Stomach (tissue), 9 donors: Measurements from ENCODE around the gene AGTR1. TPM values are rescaled to one million over a fixed set of nuclear protein-coding genes. Genes with fewer than 3 reads are reported as not detected.

Experiments used
- DNase-seq, 2 donors: peaks; one replicate each; pipeline versions ENCODE4 v3.0.0 to v3.0.0-alpha.2; 2013 to 2019
- H3K27ac ChIP-seq, 5 donors: fragments of 200-600 bp in 4 of 5; sonication (generic) in 4 of 5; one replicate each; pipeline ENCODE4 v1.5.1; 2013 to 2019; ENCODE audit warnings: mild to moderate bottlenecking in 1 of 5, moderate library complexity in 1 of 5
- H3K27me3 ChIP-seq, 3 donors: fragments of 200-600 bp; sonication (generic); one replicate each; pipeline ENCODE4 v1.5.1; 2017 to 2019; ENCODE audit warnings: mixed run types in 1 of 3
- H3K36me3 ChIP-seq, 4 donors: fragments of 200-600 bp; sonication (generic); 1 replicate in 3 of 4; 2 replicates in 1 of 4; pipeline ENCODE4 v1.5.1; 2016 to 2019
- H3K4me1 ChIP-seq, 4 donors: fragments of 200-600 bp; sonication (generic); one replicate each; pipeline ENCODE4 v1.5.1; 2016 to 2019
- H3K4me3 ChIP-seq, 4 donors: fragments of 200-600 bp; sonication (generic) in 3 of 4; one replicate each; pipeline ENCODE4 v1.5.1; 2016 to 2019; ENCODE audit warnings: mild to moderate bottlenecking in 1 of 4
- H3K9me3 ChIP-seq, 4 donors: fragments of 200-600 bp; sonication (generic); one replicate each; pipeline ENCODE4 v1.5.1; 2016 to 2019
- CTCF ChIP-seq, 7 experiments: fragments of 450-650 bp in 4 of 7; fragments of 200-600 bp in 3 of 7; sonication (generic) in 3 of 7; IDR thresholded peaks; one replicate each; pipeline ENCODE4 v1.5.1; 2016 to 2019; ENCODE audit warnings: antibody characterized with exemption in 7 of 7, control low read depth in 2 of 7, mild to moderate bottlenecking in 1 of 7
- EP300 ChIP-seq: sonication (generic); formaldehyde crosslinking; IDR thresholded peaks from one replicate; pipeline ENCODE4 v1.6.1; 2017; ENCODE audit warnings: antibody characterized with exemption
- POLR2A ChIP-seq, 4 donors: fragments of 450-650 bp; IDR thresholded peaks; one replicate each; pipeline ENCODE4 v1.6.1; 2016; ENCODE audit warnings: antibody characterized with exemption in 4 of 4, control low read depth in 2 of 4, mild to moderate bottlenecking in 1 of 4, moderate library complexity in 1 of 4
- POLR2AphosphoS5 ChIP-seq, 3 donors: sonication (generic); formaldehyde crosslinking; IDR thresholded peaks; one replicate each; pipeline ENCODE4 v1.6.1; 2016; ENCODE audit warnings: antibody characterized with exemption in 3 of 3
- WGBS, 5 donors: extraction: QIAGEN DNeasy Blood & Tissue Kit in 3 of 5; methylation state at CpG; one replicate each; pipeline versions ENCODE4 v1.1.5 to v1.1.7; 2013 to 2018; 5-methylcytosine and 5-hydroxymethylcytosine counted together
- intact Hi-C: fragments of 100-400 bp; cut with DNase I; formaldehyde crosslinking; loops from one replicate; pipeline ENCODE4 v1.15.1; 2023; ENCODE audit warnings: low total_unique reads
- polyA plus RNA-seq, 3 donors: library from polyadenylated mRNA; stranded (reverse); fragments of 200-250 nt; gene quantifications; one replicate each; pipeline ENCODE4 v1.2.3, GENCODE V29; 2013
- total RNA-seq, 5 donors: library from RNA; depleted of rRNA; stranded (reverse); fragments of >200 nt; gene quantifications; one replicate each; pipeline versions ENCODE4 v1.1.0 to v1.2.3, GENCODE V29; 2014 to 2016
- donor health status: healthy with polysubstance abuse.
- donor health status: Bipolar disorder and iron deficiency.
- donor health status: healthy.

Gene AGTR1
- total and polyA plus RNA-seq, 8 donors = 0.25 to 11.0 (median 3.6) TPM

- intact Hi-C loops = no loop called here
- H3K4me1 ChIP-seq = no peaks in the 10 kb centered on the region
- H3K27me3 ChIP-seq = no peaks in the 10 kb centered on the region
- no peak overlapping the region for H3K4me3 ChIP-seq
- no peaks in the 10 kb centered on the region for H3K36me3 ChIP-seq
- 49 to 60% (median 57%) methylated on average over 3 of the region's 3 CpGs for WGBS, 5 donors
- DNase-seq = no peak
- TF ChIP-seq CTCF (IDR thresholded peaks at IDR 0.05) = no peak
- no peak for TF ChIP-seq POLR2A (IDR thresholded peaks at IDR 0.05)
- no peak for TF ChIP-seq POLR2AphosphoS5 (IDR thresholded peaks at IDR 0.05)
- no peak for TF ChIP-seq EP300
- no peaks in the 10 kb centered on the region for H3K9me3 ChIP-seq
- no peak overlapping the region for H3K27ac ChIP-seq
Observed at GRCh38 chr3:148682997-148683396, 14.7 kb upstream of the AGTR1 start.

- Histone ChIP-seq H3K27ac (no peak overlapping the region), H3K4me3 (no peak overlapping the region), H3K9me3 (peaks cover 0 to 3% (median 0%) of the 10 kb centered on the region in 4 donors), H3K36me3 (no peaks in the 10 kb centered on the region), H3K27me3 (peaks cover 0 to 29% (median 8%) of the 10 kb centered on the region in 3 donors), H3K4me1 (peaks cover 0 to 12% (median 10%) of the 10 kb centered on the region in 4 donors)
- WGBS, 5 donors = 53 to 69% (median 55%) methylated on average over 1 of the region's 1 CpG
- no peak for DNase-seq
- no peak for TF ChIP-seq CTCF (IDR thresholded peaks at IDR 0.05)
- TF ChIP-seq EP300 = no peak
- TF ChIP-seq POLR2A (IDR thresholded peaks at IDR 0.05) = no peak
- TF ChIP-seq POLR2AphosphoS5 (IDR thresholded peaks at IDR 0.05) = no peak
- intact Hi-C loops = no loop called here
Observed at GRCh38 chr3:148694116-148694515, 3.6 kb upstream of the AGTR1 start.

- peaks cover 0 to 34% (median 8%) of the 10 kb centered on the region in 3 donors for H3K27me3 ChIP-seq
- WGBS, 5 donors = 38 to 49% (median 45%) methylated on average over 17 of the region's 17 CpGs
- no peaks in the 10 kb centered on the region for H3K36me3 ChIP-seq
- H3K27ac ChIP-seq = peak overlapping the region in 4 of 5 donors; percentile 38 to 82 (median 62)
- DNase-seq = peak in 1 of 2 donors; percentile 28
- H3K4me3 ChIP-seq = peak overlapping the region; percentile 49 to 61 (median 55)
- intact Hi-C loops = no loop called here
- TF ChIP-seq POLR2A (IDR thresholded peaks at IDR 0.05) (no peak), EP300 (no peak), CTCF (IDR thresholded peaks at IDR 0.05) (no peak), POLR2AphosphoS5 (IDR thresholded peaks at IDR 0.05) (no peak)
- peaks cover 0 to 3% (median 0%) of the 10 kb centered on the region in 4 donors for H3K9me3 ChIP-seq
- H3K4me1 ChIP-seq = peaks cover 0 to 12% (median 10%) of the 10 kb centered on the region in 4 donors
Observed at GRCh38 chr3:148698190-148698810, 597 bp downstream of the AGTR1 start.

- H3K9me3 ChIP-seq = no peaks in the 10 kb centered on the region
- H3K36me3 ChIP-seq = no peaks in the 10 kb centered on the region
- intact Hi-C loops = no loop called here
- no peak overlapping the region for H3K27ac ChIP-seq
- H3K4me1 ChIP-seq = peaks cover 0 to 9% (median 0%) of the 10 kb centered on the region in 4 donors
- TF ChIP-seq CTCF (IDR thresholded peaks at IDR 0.05) (no peak), POLR2A (IDR thresholded peaks at IDR 0.05) (no peak), POLR2AphosphoS5 (IDR thresholded peaks at IDR 0.05) (no peak), EP300 (no peak)
- DNase-seq = no peak
- no peak overlapping the region for H3K4me3 ChIP-seq
- no peaks in the 10 kb centered on the region for H3K27me3 ChIP-seq
Observed at GRCh38 chr3:148705314-148705713, 7.6 kb downstream of the AGTR1 start.
